Upper lobe of left lung (tissue), 6 donors: ENCODE results near the gene CAPN11. TPM values are rescaled to one million over a fixed set of nuclear protein-coding genes. Genes with fewer than 3 reads are reported as not detected.

Experiments
- ATAC-seq, 2 donors: fragments of 200-7000 bp; cut with Tn5 transposase; one replicate each; pipeline ENCODE4 v1.9.1; 2022; ENCODE audit warnings: mild to moderate bottlenecking in 2 of 2, moderate library complexity in 2 of 2; ENCODE audit not compliant: low FRiP score in 2 of 2
- DNase-seq, 2 donors: peaks; one replicate each; pipeline ENCODE4 v3.0.0-alpha.2; 2019 to 2020
- H3K27ac ChIP-seq, 4 donors: fragments of 200-600 bp; sonication (generic); one replicate each; pipeline ENCODE4 v1.5.1; 2016 to 2019
- H3K27me3 ChIP-seq, 4 donors: fragments of 200-600 bp; sonication (generic); one replicate each; pipeline ENCODE4 v1.5.1; 2017 to 2019
- H3K36me3 ChIP-seq, 4 donors: fragments of 200-600 bp; sonication (generic); one replicate each; pipeline ENCODE4 v1.5.1; 2016 to 2019
- H3K4me1 ChIP-seq, 4 donors: fragments of 200-600 bp; sonication (generic); one replicate each; pipeline ENCODE4 v1.5.1; 2018 to 2019
- H3K4me3 ChIP-seq, 4 donors: fragments of 200-600 bp; sonication (generic); one replicate each; pipeline ENCODE4 v1.5.1; 2017 to 2019; ENCODE audit warnings: mild to moderate bottlenecking in 2 of 4, moderate library complexity in 1 of 4
- H3K9me3 ChIP-seq, 4 donors: fragments of 200-600 bp; sonication (generic); one replicate each; pipeline ENCODE4 v1.5.1; 2018 to 2019
- CTCF ChIP-seq, 6 experiments: fragments of 450-650 bp in 4 of 6; fragments of 200-600 bp in 2 of 6; sonication (generic) in 2 of 6; IDR thresholded peaks; one replicate each; pipeline ENCODE4 v1.5.1; 2016 to 2019; ENCODE audit warnings: antibody characterized with exemption in 6 of 6
- EP300 ChIP-seq, 4 donors: sonication (generic); formaldehyde crosslinking; IDR thresholded peaks; one replicate each; pipeline ENCODE4 v1.5.1; 2017; ENCODE audit warnings: antibody characterized with exemption in 4 of 4, control low read depth in 2 of 4
- POLR2A ChIP-seq, 4 donors: fragments of 450-650 bp; IDR thresholded peaks; one replicate each; pipeline ENCODE4 v1.5.1; 2016 to 2017; ENCODE audit warnings: antibody characterized with exemption in 4 of 4, mild to moderate bottlenecking in 2 of 4
- POLR2AphosphoS5 ChIP-seq, 2 donors: sonication (generic); formaldehyde crosslinking; IDR thresholded peaks; one replicate each; pipeline ENCODE4 v1.5.1; 2017; ENCODE audit warnings: antibody characterized with exemption in 2 of 2
- WGBS, 2 donors: methylation state at CpG; one replicate each; pipeline ENCODE4 v1.1.5; 2017 to 2018; 5-methylcytosine and 5-hydroxymethylcytosine counted together
- total RNA-seq, 6 donors: library from RNA; depleted of rRNA in 4 of 6; stranded (reverse); fragments of >200 nt in 4 of 6; gene quantifications; one replicate each; pipeline versions ENCODE4 v1.1.0 to v1.2.1, GENCODE V29; 2016 to 2021
- donor health status: DM: no; HTN: no; CAD: no; lungs with moderate emphysema.
- donor health status: DM: no; HTN: yes; CAD: no; lungs with severe emphysema.

CAPN11 gene
- total RNA-seq, 6 donors from 2014 or later = 0.30 to 0.81 (median 0.52) TPM; not detected in 2

GRCh38 chr6:44152109-44152461 lies 6.5 kb upstream of the CAPN11 start:
- H3K36me3 ChIP-seq = peaks cover 12 to 49% (median 34%) of the 10 kb centered on the region in 4 donors
- H3K4me3 ChIP-seq = no peak overlapping the region
- ATAC-seq (no peak), DNase-seq (no peak)
- no peaks in the 10 kb centered on the region for H3K9me3 ChIP-seq
- H3K4me1 ChIP-seq = peaks cover 0 to 8% (median 0%) of the 10 kb centered on the region in 4 donors
- H3K27me3 ChIP-seq = no peaks in the 10 kb centered on the region
- TF ChIP-seq POLR2AphosphoS5 (IDR thresholded peaks at IDR 0.05) (no peak), POLR2A (IDR thresholded peaks at IDR 0.05) (no peak), EP300 (IDR thresholded peaks at IDR 0.05) (no peak), CTCF (IDR thresholded peaks at IDR 0.05) (no peak)
- H3K27ac ChIP-seq = no peak overlapping the region
- 50 to 81% methylated on average over 5 to 8 of the region's 8 CpGs for WGBS, 2 donors

GRCh38 chr6:44152533-44152932 lies 6.1 kb upstream of the CAPN11 start:
- Histone ChIP-seq H3K4me3 (no peak overlapping the region), H3K9me3 (no peaks in the 10 kb centered on the region), H3K27ac (no peak overlapping the region), H3K4me1 (peaks cover 0 to 8% (median 0%) of the 10 kb centered on the region in 4 donors), H3K36me3 (peaks cover 8 to 45% (median 29%) of the 10 kb centered on the region in 4 donors), H3K27me3 (no peaks in the 10 kb centered on the region)
- TF ChIP-seq POLR2A (IDR thresholded peaks at IDR 0.05) (no peak), EP300 (IDR thresholded peaks at IDR 0.05) (no peak), CTCF (IDR thresholded peaks at IDR 0.05) (no peak), POLR2AphosphoS5 (IDR thresholded peaks at IDR 0.05) (no peak)
- ATAC-seq (no peak), DNase-seq (peak in 1 of 2 donors; percentile 83)
- 93% methylated on average over 10 to 18 of the region's 19 CpGs for WGBS, 2 donors

- Histone ChIP-seq H3K4me1 (peaks cover 0 to 8% (median 0%) of the 10 kb centered on the region in 4 donors), H3K4me3 (no peak overlapping the region), H3K27ac (peak overlapping the region in 1 of 4 donors; percentile 5), H3K27me3 (no peaks in the 10 kb centered on the region), H3K36me3 (peaks cover 0 to 29% (median 16%) of the 10 kb centered on the region in 4 donors), H3K9me3 (no peaks in the 10 kb centered on the region)
- no peak for TF ChIP-seq EP300 (IDR thresholded peaks at IDR 0.05)
- TF ChIP-seq CTCF (IDR thresholded peaks at IDR 0.05) = no peak
- no peak for TF ChIP-seq POLR2A (IDR thresholded peaks at IDR 0.05)
- TF ChIP-seq POLR2AphosphoS5 (IDR thresholded peaks at IDR 0.05) = no peak
- DNase-seq (no peak), ATAC-seq (no peak)
- 82 to 90% methylated on average over 10 to 12 of the region's 12 CpGs for WGBS, 2 donors
Observed at GRCh38 chr6:44154067-44154466, 4.6 kb upstream of the CAPN11 start.

GRCh38 chr6:44156494-44157151 lies 2.0 kb upstream of the CAPN11 start:
- H3K4me1 ChIP-seq = peaks cover 0 to 4% (median 0%) of the 10 kb centered on the region in 4 donors
- 74 to 86% methylated on average over 8 to 9 of the region's 9 CpGs for WGBS, 2 donors
- H3K4me3 ChIP-seq = no peak overlapping the region
- peaks cover 0 to 13% (median 8%) of the 10 kb centered on the region in 4 donors for H3K36me3 ChIP-seq
- no peak for TF ChIP-seq CTCF (IDR thresholded peaks at IDR 0.05)
- TF ChIP-seq EP300 (IDR thresholded peaks at IDR 0.05) = no peak
- TF ChIP-seq POLR2A (IDR thresholded peaks at IDR 0.05) = peak in 1 of 4 donors; percentile 4
- no peak for TF ChIP-seq POLR2AphosphoS5 (IDR thresholded peaks at IDR 0.05)
- H3K9me3 ChIP-seq = no peaks in the 10 kb centered on the region
- H3K27me3 ChIP-seq = no peaks in the 10 kb centered on the region
- ATAC-seq = no peak
- no peak for DNase-seq
- no peak overlapping the region for H3K27ac ChIP-seq

GRCh38 chr6:44157152-44157521 lies 1.5 kb upstream of the CAPN11 start:
- no peak overlapping the region for H3K4me3 ChIP-seq
- H3K4me1 ChIP-seq = no peaks in the 10 kb centered on the region
- TF ChIP-seq CTCF (IDR thresholded peaks at IDR 0.05) (no peak), POLR2AphosphoS5 (IDR thresholded peaks at IDR 0.05) (no peak), EP300 (IDR thresholded peaks at IDR 0.05) (no peak), POLR2A (IDR thresholded peaks at IDR 0.05) (no peak)
- H3K36me3 ChIP-seq = peaks cover 0 to 13% (median 8%) of the 10 kb centered on the region in 4 donors
- H3K27me3 ChIP-seq = no peaks in the 10 kb centered on the region
- ATAC-seq (no peak), DNase-seq (no peak)
- H3K27ac ChIP-seq = no peak overlapping the region
- 81 to 89% methylated on average over 9 to 11 of the region's 11 CpGs for WGBS, 2 donors
- H3K9me3 ChIP-seq = no peaks in the 10 kb centered on the region
